Dermis microvascular lymphatic vessel endothelial cell (primary cell): Measurements from ENCODE around the gene GLRX3. TPM values are rescaled to one million over a fixed set of nuclear protein-coding genes. Genes with fewer than 3 reads are reported as not detected.
A peak's percentile ranks its signal among the peaks of the same experiment; 100 is the strongest.
"Not testable (repeated sequence)": the region's sequence is repeated elsewhere in the genome, so short reads cannot be mapped to it uniquely, and the experiment has no call there.

ENCODE experiments used
- DNase-seq, 2 donors: peaks; one replicate each; pipeline versions ENCODE4 v3.0.0 to v3.0.0-alpha.2; 2010; ENCODE audit warnings: low read depth in 2 of 2
- total RNA-seq: library from RNA; depleted of rRNA; stranded (reverse); fragments of >200 nt; gene quantifications from 2 replicates; pipeline ENCODE4 v1.2.1, GENCODE V29; 2014

GLRX3 gene
- 65.2 and 72.0 TPM in 2 replicates for total RNA-seq

- DNase-seq, result peak; percentile 40 to 87
These were observed at the start of gene GLRX3 for GRCh38 chr10:130136226-130137089. TSS of gene GLRX3 (plus strand) at chr10:130136391. CDS start at chr10:130136421, 30 bp downstream.

- not testable (repeated sequence) for DNase-seq
These were observed 45.6 kb upstream of the GLRX3 start for GRCh38 chr10:130090565-130090964.

GRCh38 chr10:130099344-130099743, 36.8 kb upstream of the GLRX3 start:
- DNase-seq, result no peak

GRCh38 chr10:130105724-130106123, 30.5 kb upstream of the GLRX3 start:
- DNase-seq, result no peak

GRCh38 chr10:130108146-130108545, 28.0 kb upstream of the GLRX3 start:
- DNase-seq, result not testable (repeated sequence)

GRCh38 chr10:130108934-130109604, 27.1 kb upstream of the GLRX3 start:
- no peak for DNase-seq

GRCh38 chr10:130109796-130110245, 26.4 kb upstream of the GLRX3 start:
- DNase-seq, result peak; percentile 69 to 79

- DNase-seq, result peak; percentile 87 to 98
These were observed 25.7 kb upstream of the GLRX3 start, which contains the start of gene C10orf143 for GRCh38 chr10:130110246-130111112. TSS of gene C10orf143 (minus strand) at chr10:130110830. CDS start at chr10:130110772, 58 bp downstream.

GRCh38 chr10:130111113-130111851, 24.9 kb upstream of the GLRX3 start:
- DNase-seq, result peak; percentile 96 to 99

GRCh38 chr10:130111852-130112180, 24.4 kb upstream of the GLRX3 start:
- DNase-seq, result no peak

- DNase-seq, result no peak
These were observed 23.4 kb upstream of the GLRX3 start for GRCh38 chr10:130112821-130113220.

GRCh38 chr10:130116942-130117341, 19.2 kb upstream of the GLRX3 start:
- DNase-seq, result not testable (repeated sequence)

GRCh38 chr10:130117535-130117934, 18.7 kb upstream of the GLRX3 start:
- DNase-seq, result not testable (repeated sequence)

- DNase-seq, result no peak
These were observed 14.6 kb upstream of the GLRX3 start for GRCh38 chr10:130121486-130122079.

- DNase-seq, result peak; percentile 48 to 74
These were observed 8.7 kb upstream of the GLRX3 start for GRCh38 chr10:130127364-130128061.

- no peak for DNase-seq
These were observed 8.0 kb upstream of the GLRX3 start for GRCh38 chr10:130128062-130128781.

GRCh38 chr10:130128922-130129321, 7.3 kb upstream of the GLRX3 start:
- DNase-seq, result no peak

GRCh38 chr10:130135676-130136225, 440 bp upstream of the GLRX3 start:
- DNase-seq, result no peak

- DNase-seq, result peak in 1 of 2 donors; percentile 47
These were observed 878 bp downstream of the GLRX3 start for GRCh38 chr10:130137090-130137448.
